Loucy (cell line): ENCODE data around the gene GSX1.

Source experiments
- CTCF ChIP-seq: fragments of 200-600 bp; sonication (generic); conservative IDR thresholded peaks from 2 replicates; pipeline ENCODE4 v1.5.1; 2014; ENCODE audit warnings: mild to moderate bottlenecking, antibody characterized with exemption, low read length
- EZH2phosphoT487 ChIP-seq: fragments of 200-600 bp; IDR thresholded peaks from 2 replicates; pipeline ENCODE4 v1.6.1; 2018; ENCODE audit warnings: antibody characterized with exemption, mild to moderate bottlenecking, moderate library complexity, borderline replicate concordance

GRCh38 chr13:27744801-27745200 is 47.5 kb upstream of the GSX1 start:
- TF ChIP-seq CTCF, result no peak
- TF ChIP-seq EZH2phosphoT487, result no peak
